HG03378 (cell line): ENCODE results near the gene RALB.
"Not testable (repeated sequence)": the region's sequence is repeated elsewhere in the genome, so short reads cannot be mapped to it uniquely, and the experiment has no call there.

Experiments used
- ATAC-seq: cut with Tn5 transposase; IDR thresholded peaks from one replicate; pipeline ENCODE4 v1.9.1; 2021; ENCODE audit warnings: mild to moderate bottlenecking, moderate library complexity; ENCODE audit not compliant: unreplicated experiment

Gene RALB

DNA sequence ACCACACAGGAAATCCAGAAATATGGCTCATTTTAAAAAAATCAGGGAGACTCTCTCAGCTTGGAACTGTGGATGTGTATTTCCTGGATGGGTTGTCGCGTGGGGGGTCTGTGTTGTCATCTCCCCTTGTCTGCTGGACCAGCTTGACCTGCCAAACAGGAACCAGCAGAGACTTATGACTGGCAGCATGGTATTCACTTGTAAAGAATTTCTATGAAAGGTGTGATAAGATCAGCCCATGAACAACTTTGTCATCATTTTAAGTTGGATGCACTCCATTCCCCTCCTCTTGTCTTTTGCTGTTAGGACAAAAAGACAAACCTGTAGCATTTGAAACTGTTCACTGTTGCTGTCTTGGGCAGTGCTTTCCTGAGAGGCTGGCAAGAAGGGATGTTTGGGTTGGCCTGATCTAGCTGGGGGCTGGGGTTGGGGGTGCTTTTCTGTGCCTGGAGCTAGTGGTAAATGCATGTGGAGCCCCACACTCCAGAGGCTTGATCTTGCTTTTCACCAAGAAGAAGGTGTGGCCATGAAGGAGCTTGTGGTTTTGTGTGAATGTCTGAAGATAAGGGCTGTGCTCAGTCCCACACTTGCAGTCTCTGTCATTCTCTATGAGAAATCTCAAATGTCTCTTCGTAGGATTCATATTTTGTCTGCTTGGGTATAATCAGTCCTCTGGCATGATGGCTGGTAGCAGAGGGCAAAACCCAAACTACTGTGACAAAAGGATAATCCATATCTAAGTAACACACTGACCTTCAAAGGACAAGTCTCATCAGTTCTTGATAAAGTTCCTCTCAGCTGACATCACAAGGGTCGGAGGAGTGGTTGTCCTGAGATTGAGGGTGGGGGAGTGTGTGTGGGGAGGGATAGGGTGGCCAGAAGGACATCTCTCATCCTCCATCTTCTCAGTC lies 39.0 kb downstream of the RALB start:
- ATAC-seq: no peak

DNA sequence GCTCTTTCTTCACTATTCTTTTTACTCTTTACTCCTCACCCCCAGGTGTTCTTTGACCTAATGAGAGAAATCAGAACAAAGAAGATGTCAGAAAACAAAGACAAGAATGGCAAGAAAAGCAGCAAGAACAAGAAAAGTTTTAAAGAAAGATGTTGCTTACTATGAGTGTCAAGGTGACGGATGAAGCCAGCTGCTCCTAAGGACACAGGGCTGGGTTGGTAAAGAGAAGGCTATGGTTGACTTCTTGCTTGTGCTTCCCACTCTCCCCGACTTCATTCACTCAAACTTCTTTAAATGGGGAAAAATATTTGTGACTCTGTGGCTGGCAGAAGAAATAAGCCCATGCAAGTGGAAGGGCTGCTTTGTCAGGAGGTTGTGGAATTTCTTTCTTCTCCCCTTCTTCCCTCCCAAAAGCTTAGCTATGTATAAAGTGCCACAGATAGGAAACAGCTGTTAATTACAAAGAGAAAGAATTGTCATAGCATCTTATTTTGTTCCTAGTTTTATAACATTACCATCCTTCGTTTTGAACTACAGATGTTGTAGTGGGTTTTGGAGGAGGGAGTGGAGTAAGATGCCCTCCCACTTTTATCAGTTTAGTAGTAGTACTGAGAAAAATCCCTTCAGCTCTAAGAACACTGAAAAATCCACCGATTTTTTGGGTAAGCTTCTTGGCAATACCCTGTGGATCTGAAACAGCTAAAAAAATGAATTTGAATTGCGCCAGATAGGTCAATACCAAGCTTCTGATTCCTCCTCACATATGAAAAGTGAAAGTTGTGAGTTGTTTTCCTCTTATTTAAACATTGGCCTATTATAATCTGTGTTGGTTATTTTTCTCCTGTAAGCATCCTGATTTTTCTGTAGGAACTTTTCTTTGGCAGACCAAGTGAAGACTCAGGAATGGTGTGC lies 40.7 kb downstream of the RALB start:
- peak; percentile 32 for ATAC-seq

DNA sequence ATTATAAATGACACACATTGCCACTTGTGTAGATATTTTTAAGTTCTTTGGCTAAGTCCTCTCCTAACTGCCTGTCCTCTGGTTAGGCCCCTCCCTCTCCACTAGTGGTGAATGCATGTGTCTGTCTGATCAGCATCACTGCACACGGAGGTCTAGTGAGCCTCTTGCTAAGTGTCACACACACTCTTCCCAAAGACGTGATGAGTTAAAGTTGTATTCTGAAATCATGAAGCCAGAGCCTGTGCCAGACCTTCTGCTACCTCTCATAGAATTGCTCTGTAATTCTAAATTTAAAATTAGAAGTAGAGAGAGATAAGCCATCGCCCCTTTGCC lies 41.3 kb downstream of the RALB start:
- peak; percentile 93 for ATAC-seq

DNA sequence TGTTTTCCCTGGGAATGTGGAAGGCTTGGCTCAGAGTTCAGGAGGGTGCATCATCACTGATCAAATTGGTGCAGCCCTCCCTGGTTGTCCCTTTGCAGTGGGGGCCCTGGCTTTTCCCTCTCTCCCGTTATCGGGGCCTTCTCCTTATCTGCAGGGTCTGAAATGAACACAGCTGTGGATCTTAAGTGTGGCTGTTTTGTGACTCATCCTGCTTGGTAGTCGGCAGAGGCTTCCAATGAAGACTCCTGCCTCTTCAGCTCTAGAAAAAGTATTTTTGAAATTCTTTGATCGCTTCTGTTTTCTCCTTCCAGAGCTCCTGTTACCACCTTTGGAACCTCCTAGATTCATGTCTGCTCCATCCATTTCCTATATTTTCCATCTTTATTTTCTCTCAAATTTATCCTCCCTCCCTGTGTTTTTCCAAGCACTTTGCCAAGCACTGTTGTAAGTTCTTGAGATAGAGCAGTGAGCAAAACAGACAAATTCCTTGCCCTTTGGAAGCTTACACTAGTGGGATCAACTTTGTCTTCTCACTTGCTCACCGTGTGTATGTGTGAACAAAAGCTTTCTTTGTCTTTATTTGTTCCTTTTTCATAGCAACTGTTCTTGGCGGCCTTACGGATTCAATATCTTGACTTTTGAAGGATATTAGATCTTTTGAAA lies 45.7 kb downstream of the RALB start:
- no peak for ATAC-seq

GRCh38 chr2:120299004-120299403 lies 46.4 kb downstream of the RALB start:
- no peak for ATAC-seq

DNA sequence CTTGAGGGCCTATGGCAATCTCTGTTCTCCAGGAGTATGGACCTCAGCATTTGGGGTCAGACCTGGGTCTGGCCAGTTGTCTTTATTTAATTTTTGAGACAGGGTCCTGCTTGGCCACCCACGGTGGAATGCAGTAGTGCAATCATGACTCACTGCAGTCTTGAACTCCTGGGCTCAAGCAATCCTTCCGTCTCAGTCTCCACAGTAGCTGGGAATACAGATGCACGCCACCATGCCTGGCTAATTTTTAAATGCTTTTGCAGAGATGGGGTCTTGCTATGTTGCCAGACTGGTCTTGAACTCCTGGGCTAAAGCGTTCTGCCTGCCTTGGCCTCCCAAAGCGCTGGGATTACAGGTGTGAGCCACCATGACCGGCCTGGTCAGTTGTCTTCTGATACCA lies 46.9 kb downstream of the RALB start:
- no peak for ATAC-seq

GRCh38 chr2:120300385-120300784 lies 47.7 kb downstream of the RALB start:
- no peak for ATAC-seq

DNA sequence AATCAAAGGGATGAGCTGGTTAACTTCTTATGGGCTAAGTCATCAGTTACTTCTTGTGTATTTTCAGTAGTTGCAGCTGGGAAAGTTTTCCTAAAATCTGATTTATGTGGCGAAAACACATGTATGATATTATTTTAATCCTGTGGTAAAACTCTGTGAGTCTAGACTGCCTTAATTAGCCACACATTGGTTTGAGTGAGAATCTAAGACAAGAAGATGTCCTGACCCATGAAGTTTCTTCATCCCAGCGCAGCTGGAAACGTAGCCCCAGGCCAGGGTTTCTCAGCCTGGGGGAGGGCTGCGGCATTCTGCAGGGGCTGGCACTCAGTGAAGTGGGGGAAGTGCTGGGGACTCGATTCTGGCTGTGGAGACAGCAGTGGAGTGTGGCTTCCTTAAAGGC lies 48.6 kb downstream of the RALB start:
- ATAC-seq: no peak

GRCh38 chr2:120302301-120302700 lies 49.6 kb downstream of the RALB start:
- no peak for ATAC-seq

GRCh38 chr2:120303177-120303576 lies 50.5 kb downstream of the RALB start:
- ATAC-seq: no peak

GRCh38 chr2:120305296-120305695 lies 52.6 kb downstream of the RALB start:
- ATAC-seq: no peak

DNA sequence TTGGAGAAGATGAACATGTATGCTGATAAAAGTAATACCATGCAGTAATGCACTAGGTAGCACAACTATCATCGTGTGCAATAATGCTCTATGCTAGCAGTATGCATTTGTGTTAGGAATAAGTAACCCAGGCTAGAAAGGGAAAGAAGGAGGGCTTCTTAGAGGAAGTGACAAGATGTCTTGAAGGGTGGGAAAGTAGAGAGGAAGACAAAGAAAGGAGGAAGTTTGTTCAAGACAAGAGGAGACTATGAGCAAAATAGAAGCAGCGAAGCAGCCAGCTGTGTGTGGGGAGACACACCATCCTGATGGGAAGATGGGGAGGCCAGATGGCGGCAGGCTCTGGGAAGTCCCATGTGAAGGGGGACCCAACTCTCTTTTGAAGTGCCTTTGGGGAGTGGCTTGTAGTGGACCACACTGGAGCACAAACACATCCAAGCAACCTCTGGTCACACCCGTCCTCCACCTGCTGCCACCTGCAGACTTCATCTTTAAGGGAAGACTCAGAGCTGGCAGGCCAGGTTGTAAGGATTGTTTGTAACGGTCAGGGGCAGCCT lies 53.4 kb downstream of the RALB start:
- no peak for ATAC-seq

DNA sequence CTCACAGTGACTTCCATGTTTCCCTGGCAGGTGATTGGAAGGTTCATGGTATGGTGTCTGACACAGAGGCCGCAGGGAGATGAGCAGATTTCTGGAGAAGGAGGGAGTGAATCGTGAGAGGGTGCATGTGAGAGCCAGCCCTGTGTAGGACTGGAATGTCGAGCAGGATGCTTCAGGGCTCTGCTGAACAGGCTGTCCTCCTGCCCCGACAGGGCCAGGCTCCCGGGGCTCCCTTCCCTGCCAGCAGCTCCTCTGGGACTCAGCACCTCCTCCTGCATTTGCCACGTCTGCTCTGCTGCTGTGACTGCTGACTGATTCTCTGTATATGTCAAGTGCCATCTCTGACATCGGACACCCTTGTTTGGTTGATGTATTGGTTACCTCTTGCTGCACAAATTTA lies 54.8 kb downstream of the RALB start:
- ATAC-seq: no peak

GRCh38 chr2:120308038-120308910 lies 55.6 kb downstream of the RALB start:
- ATAC-seq: peak; percentile 45

DNA sequence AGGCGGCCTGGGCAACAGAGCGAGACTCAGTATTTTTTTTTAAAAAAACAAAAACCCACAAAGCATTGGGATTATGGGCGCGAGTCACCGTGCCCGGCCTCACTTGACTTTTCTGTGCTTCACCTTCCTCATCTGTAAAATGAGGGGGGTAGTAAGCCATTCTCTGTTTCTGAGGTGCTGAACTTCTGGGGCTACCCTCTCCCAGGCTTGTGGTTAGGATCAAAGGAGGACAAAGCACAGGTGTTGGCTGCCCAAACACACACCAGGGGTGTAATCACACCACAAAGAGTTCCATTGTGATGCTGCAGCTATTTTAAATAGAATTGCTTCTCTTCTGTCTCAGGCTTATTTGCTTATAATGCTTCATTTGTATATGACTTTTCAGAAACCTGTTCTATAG lies 57.5 kb downstream of the RALB start:
- peak; percentile 41 for ATAC-seq

DNA sequence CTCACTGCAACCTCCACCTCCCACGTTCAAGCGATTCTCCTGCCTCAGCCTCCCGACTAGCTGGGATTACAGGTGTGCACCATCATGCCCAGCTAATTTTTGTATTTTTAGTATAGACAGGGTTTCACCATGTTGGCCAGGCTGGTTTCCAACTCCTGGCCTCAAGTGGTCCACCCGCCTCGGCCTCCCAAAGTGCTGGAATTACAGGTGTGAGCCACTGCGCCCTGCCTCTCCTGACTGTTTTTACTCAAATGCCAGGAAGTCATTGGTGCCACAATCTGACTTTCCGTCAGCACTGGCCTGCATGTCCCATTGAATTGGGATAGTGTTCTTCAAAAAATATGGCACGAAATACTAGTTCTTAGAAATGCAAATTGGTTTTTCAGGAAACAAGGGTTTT lies 58.2 kb downstream of the RALB start:
- not testable (repeated sequence) for ATAC-seq

DNA sequence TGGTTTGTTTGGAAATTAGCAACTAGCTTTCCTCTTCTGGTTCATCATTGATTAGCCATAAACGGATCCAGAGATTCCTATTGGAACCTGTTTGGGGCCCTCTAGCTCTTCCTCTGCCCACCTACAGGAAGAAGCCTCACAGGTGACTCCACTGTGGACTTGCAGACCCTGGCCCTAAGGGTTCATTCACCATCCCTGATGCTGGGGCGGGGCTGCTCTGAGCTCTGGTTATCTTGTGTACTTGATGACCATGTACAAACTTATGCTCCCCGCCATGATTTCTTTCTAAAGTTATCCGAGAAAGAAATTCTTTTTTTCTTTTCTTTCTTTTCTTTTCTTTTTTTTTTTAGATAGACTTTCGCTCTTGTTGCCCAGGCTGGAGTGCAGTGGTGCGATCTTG lies 59.4 kb downstream of the RALB start:
- ATAC-seq: no peak

- ATAC-seq: peak; percentile 46
Observed at GRCh38 chr2:120312860-120313694, 60.4 kb downstream of the RALB start.
